Bronchial epithelial cell (primary cell): ENCODE measurements around the gene CHMP2B. TPM values are rescaled to one million over a fixed set of nuclear protein-coding genes. Genes with fewer than 3 reads are reported as not detected.
"Not testable (repeated sequence)": the region's sequence is repeated elsewhere in the genome, so short reads cannot be mapped to it uniquely, and the experiment has no call there.

Experiments used
- DNase-seq: peaks from one replicate; pipeline ENCODE4 v3.0.0-alpha.2; 2010; ENCODE audit warnings: low read depth
- FAIRE-seq: peaks from 2 replicates; lab custom pipeline; 2011; peaks lifted over from hg19 to GRCh38; lab: Jason Lieb, UNC
- H3K27me3 ChIP-seq: 2 replicates; pipeline ENCODE4 v1.5.1; 2011; ENCODE audit warnings: low read length; ENCODE audit not compliant: control insufficient read depth, insufficient read depth
- H3K36me3 ChIP-seq: 2 replicates; pipeline ENCODE4 v1.5.1; 2011; ENCODE audit warnings: low read length; ENCODE audit not compliant: control insufficient read depth, insufficient read depth
- H3K4me3 ChIP-seq: 2 replicates; pipeline ENCODE4 v1.5.1; 2011; ENCODE audit warnings: mild to moderate bottlenecking, low read depth, low read length, control low read depth
- CTCF ChIP-seq: IDR thresholded peaks from 2 replicates; pipeline ENCODE4 v1.5.1; 2011; ENCODE audit warnings: mild to moderate bottlenecking, moderate library complexity, low read length, control low read depth, inconsistent platforms; ENCODE audit not compliant: insufficient read depth, severe bottlenecking
- total RNA-seq: library from RNA; depleted of rRNA; stranded (reverse); fragments of >200 nt; gene quantifications from 2 replicates; pipeline ENCODE4 v1.2.1, GENCODE V29; 2014

The CHMP2B gene
- total RNA-seq, 1 donor from 2014 or later: 27.4 TPM

GRCh38 chr3:87287011-87287410 is 59.9 kb downstream of the CHMP2B start:
- Histone ChIP-seq H3K4me3 (no peak overlapping the region), H3K27me3 (no peaks in the 10 kb centered on the region), H3K36me3 (no peaks in the 10 kb centered on the region)
- TF ChIP-seq CTCF: no peak
- DNase-seq (peak; percentile 95), FAIRE-seq (no peak)

GRCh38 chr3:87288446-87288845 is 61.3 kb downstream of the CHMP2B start:
- Histone ChIP-seq H3K36me3 (no peaks in the 10 kb centered on the region), H3K27me3 (no peaks in the 10 kb centered on the region), H3K4me3 (no peak overlapping the region)
- no peak for TF ChIP-seq CTCF
- FAIRE-seq: no peak
- DNase-seq: no peak

GRCh38 chr3:87298111-87298718 is 71.1 kb downstream of the CHMP2B start:
- TF ChIP-seq CTCF: peak; percentile 23

GRCh38 chr3:87305031-87305430 is 77.9 kb downstream of the CHMP2B start:
- H3K4me3 ChIP-seq, H3K27me3 ChIP-seq, FAIRE-seq, H3K36me3 ChIP-seq, DNase-seq: not testable (repeated sequence)

More at GRCh38 chr3:87298111-87298718, 71.1 kb downstream of the CHMP2B start:
- FAIRE-seq (no peak), DNase-seq (peak; percentile 47)
- Histone ChIP-seq H3K27me3 (no peaks in the 10 kb centered on the region), H3K36me3 (no peaks in the 10 kb centered on the region), H3K4me3 (no peak overlapping the region)

Other genes starting within 250 kb of the CHMP2B start
- gene VGLL3, start 236.2 kb upstream of the CHMP2B start, total RNA-seq: 0.64 and 1.1 TPM in 2 replicates
- not detected in 2 replicates for gene POU1F1, start 49.3 kb downstream of the CHMP2B start, total RNA-seq